K562 (cell line): Measurements from ENCODE around the gene IFRD1. TPM values are rescaled to one million over a fixed set of nuclear protein-coding genes. Genes with fewer than 3 reads are reported as not detected.

Experiments
- CBX8 ChIP-seq: fragments of 200-600 bp; sonication (generic); IDR thresholded peaks from 2 replicates; pipeline ENCODE4 v1.6.1; 2012; ENCODE audit warnings: borderline replicate concordance, mixed run types, low read depth, mild to moderate bottlenecking, moderate library complexity, mixed read lengths, low read length, control low read depth, inconsistent platforms; ENCODE audit not compliant: poor library complexity, severe bottlenecking; ENCODE audit errors: extremely low read depth
- ESRRA ChIP-seq: fragments of 450-650 bp; IDR thresholded peaks from 2 replicates; pipeline ENCODE4 v1.6.1; 2014; ENCODE audit warnings: low read depth, mild to moderate bottlenecking, moderate library complexity, borderline replicate concordance
- FOS ChIP-seq: IDR thresholded peaks from 3 replicates; pipeline ENCODE4 v1.6.1; 2011; ENCODE audit not compliant: insufficient read length; ENCODE audit errors: extremely low read depth
- GATAD2B ChIP-seq: fragments of 450-650 bp; IDR thresholded peaks from 2 replicates; pipeline ENCODE4 v1.6.1; 2017; ENCODE audit warnings: mild to moderate bottlenecking, borderline replicate concordance
- HDAC2 ChIP-seq: fragments of 450-650 bp; IDR thresholded peaks from 2 replicates; pipeline ENCODE4 v1.6.1; 2016; ENCODE audit warnings: mild to moderate bottlenecking
- LCOR ChIP-seq: sonication (generic); formaldehyde crosslinking; IDR thresholded peaks from 2 replicates; pipeline ENCODE4 v1.8.0; 2022; ENCODE audit warnings: mild to moderate bottlenecking, missing genetic modification reagents
- NEUROD1 ChIP-seq: fragments of 150-350 bp; IDR thresholded peaks from 2 replicates; pipeline ENCODE4 v1.6.1; 2014; ENCODE audit warnings: borderline replicate concordance, low read length, low read depth; ENCODE audit not compliant: partially characterized antibody
- NFE2L1 ChIP-seq: fragments of 450-650 bp; IDR thresholded peaks from 2 replicates; pipeline ENCODE4 v1.6.1; 2016; ENCODE audit warnings: missing genetic modification characterization, low read depth, mild to moderate bottlenecking, missing compliant biosample characterization, moderate library complexity, borderline replicate concordance
- PHF20 ChIP-seq: fragments of 450-650 bp; IDR thresholded peaks from 2 replicates; pipeline ENCODE4 v1.6.1; 2018; ENCODE audit not compliant: partially characterized antibody
- POLR3G ChIP-seq: IDR thresholded peaks from 2 replicates; pipeline ENCODE4 v1.6.1; 2011; ENCODE audit not compliant: insufficient read length, insufficient replicate concordance; ENCODE audit errors: extremely low read depth
- PPARD ChIP-seq: fragments of 250-450 bp; sonication (Bioruptor Pico); IDR thresholded peaks from 2 replicates; pipeline ENCODE4 v1.8.0; 2022; ENCODE audit warnings: inconsistent platforms, mild to moderate bottlenecking, moderate library complexity
- SMAD2 ChIP-seq: fragments of 150-350 bp; IDR thresholded peaks from 2 replicates; pipeline ENCODE4 v1.6.1; 2014; ENCODE audit warnings: low read depth, mild to moderate bottlenecking, low read length
- SP2 ChIP-seq: IDR thresholded peaks from 2 replicates; pipeline ENCODE4 v1.6.1; 2011; ENCODE audit warnings: mild to moderate bottlenecking, low read depth, low read length, moderate library complexity; ENCODE audit not compliant: poor library complexity, severe bottlenecking; ENCODE audit errors: extremely low read depth
- XRCC4 ChIP-seq: IDR thresholded peaks from one replicate; pipeline ENCODE4 v1.6.1; 2011; ENCODE audit not compliant: insufficient read depth, insufficient read length; ENCODE audit errors: extremely low read depth
- ZNF347 ChIP-seq: fragments of 450-650 bp; formaldehyde crosslinking; IDR thresholded peaks from 2 replicates; pipeline ENCODE4 v1.4.0; 2020; ENCODE audit warnings: low read depth, mild to moderate bottlenecking, moderate library complexity
- ZNF57 ChIP-seq: fragments of 450-650 bp; formaldehyde crosslinking; IDR thresholded peaks from 2 replicates; pipeline ENCODE4 v1.4.0; 2020; ENCODE audit warnings: mild to moderate bottlenecking, moderate library complexity
- ZSCAN32 ChIP-seq: fragments of 450-650 bp; formaldehyde crosslinking; IDR thresholded peaks from 2 replicates; pipeline ENCODE4 v1.4.0; 2020; ENCODE audit warnings: mild to moderate bottlenecking, moderate library complexity
- polyA plus RNA-seq, 8 experiments: library from polyadenylated mRNA; depleted of rRNA in 4 of 8; stranded (reverse) in 5 of 8; unstranded in 3 of 8; fragments of >200 nt; fragmentation: Nextera tagmentation in 2 of 8; fragmentation: Illumina TruSeq in 1 of 8; extraction: Ambion mirVana in 2 of 8; extraction: Trizol in 1 of 8; gene quantifications; 2 replicates each; pipeline versions ENCODE4 v1.2.1 to v1.2.3, GENCODE V29; 2011 to 2014; ENCODE audit warnings: inconsistent platforms in 1 of 8, missing spikeins in 1 of 8
- total RNA-seq, 7 experiments: library from RNA; depleted of rRNA in 6 of 7; stranded (reverse); fragments of >200 nt in 6 of 7; fragmentation: Illumina TruSeq in 2 of 7; extraction: Trizol in 2 of 7; gene quantifications; 2 replicates each; pipeline versions ENCODE4 v1.2.1 to v1.2.3, GENCODE V29; 2011 to 2021; ENCODE audit warnings: low replicate concordance in 1 of 7
- TF ChIP-seq, protein P1 (sequence below): fragments of 450-650 bp; conservative IDR thresholded peaks from 2 replicates; pipeline ENCODE4 v1.6.1; 2016; ENCODE audit warnings: missing genetic modification characterization, low read depth, mild to moderate bottlenecking, missing compliant biosample characterization, moderate library complexity
- TF ChIP-seq, protein P2 (sequence below): sonication (generic); formaldehyde crosslinking; IDR thresholded peaks from 2 replicates; pipeline ENCODE4 v1.8.1; 2023; ENCODE audit warnings: mild to moderate bottlenecking, missing genetic modification reagents, moderate library complexity
- TF ChIP-seq, protein P3 (sequence below): fragments of 250-450 bp; sonication (Bioruptor Pico); IDR thresholded peaks from 2 replicates; pipeline ENCODE4 v1.4.0; 2020; ENCODE audit warnings: borderline replicate concordance
- TF ChIP-seq, protein P4 (sequence below): fragments of 450-650 bp; IDR thresholded peaks from 2 replicates; pipeline ENCODE4 v1.6.1; 2016; ENCODE audit warnings: antibody characterized with exemption
- TF ChIP-seq, protein P5 (sequence below): fragments of 450-650 bp; IDR thresholded peaks from 2 replicates; pipeline ENCODE4 v1.6.1; 2017; ENCODE audit warnings: mild to moderate bottlenecking, moderate library complexity

Gene IFRD1
- total and polyA plus RNA-seq, 9 of the 15 experiments (the other 6 are each of a cell fraction or from before 2014, with no cell fraction given), result 27.6 to 81.8 (median 68.1) TPM

DNA sequence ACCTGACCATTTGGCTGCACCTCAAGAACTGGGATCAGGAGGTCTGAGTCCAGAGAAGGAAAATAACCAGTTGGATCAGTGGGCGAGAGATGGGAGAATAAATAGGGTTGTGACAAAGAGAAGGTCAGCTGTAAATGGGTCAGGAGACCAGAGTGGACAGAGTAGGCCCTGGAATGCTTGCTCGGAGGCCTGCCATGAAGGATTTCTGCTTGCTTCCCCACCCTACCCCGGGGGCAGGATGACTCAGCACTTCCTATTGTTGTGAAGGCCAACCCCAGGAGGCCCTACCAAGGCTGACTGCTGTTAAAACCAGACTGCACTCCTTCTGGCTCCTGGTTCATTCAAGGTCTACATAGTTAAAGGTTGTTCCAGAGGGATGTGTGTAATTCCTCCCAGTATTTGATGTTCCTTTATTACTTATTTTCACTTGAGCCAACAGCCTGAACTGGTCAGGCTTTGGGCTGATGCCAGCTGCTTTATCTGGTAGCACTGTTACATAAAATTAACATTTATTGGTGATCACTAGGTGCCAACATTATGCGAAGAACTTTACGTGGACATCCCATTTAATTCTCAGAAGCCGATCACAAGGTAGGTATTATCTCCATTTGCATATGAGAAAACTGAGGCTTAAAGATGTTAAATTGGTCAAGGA lies 27.3 kb upstream of the IFRD1 start (continued):
- TF ChIP-seq, protein P1, sequence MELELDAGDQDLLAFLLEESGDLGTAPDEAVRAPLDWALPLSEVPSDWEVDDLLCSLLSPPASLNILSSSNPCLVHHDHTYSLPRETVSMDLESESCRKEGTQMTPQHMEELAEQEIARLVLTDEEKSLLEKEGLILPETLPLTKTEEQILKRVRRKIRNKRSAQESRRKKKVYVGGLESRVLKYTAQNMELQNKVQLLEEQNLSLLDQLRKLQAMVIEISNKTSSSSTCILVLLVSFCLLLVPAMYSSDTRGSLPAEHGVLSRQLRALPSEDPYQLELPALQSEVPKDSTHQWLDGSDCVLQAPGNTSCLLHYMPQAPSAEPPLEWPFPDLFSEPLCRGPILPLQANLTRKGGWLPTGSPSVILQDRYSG (tag), result no peak
- TF ChIP-seq, protein P2, sequence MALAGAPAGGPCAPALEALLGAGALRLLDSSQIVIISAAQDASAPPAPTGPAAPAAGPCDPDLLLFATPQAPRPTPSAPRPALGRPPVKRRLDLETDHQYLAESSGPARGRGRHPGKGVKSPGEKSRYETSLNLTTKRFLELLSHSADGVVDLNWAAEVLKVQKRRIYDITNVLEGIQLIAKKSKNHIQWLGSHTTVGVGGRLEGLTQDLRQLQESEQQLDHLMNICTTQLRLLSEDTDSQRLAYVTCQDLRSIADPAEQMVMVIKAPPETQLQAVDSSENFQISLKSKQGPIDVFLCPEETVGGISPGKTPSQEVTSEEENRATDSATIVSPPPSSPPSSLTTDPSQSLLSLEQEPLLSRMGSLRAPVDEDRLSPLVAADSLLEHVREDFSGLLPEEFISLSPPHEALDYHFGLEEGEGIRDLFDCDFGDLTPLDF, result no peak
- TF ChIP-seq ZSCAN32 (no peak), CBX8 (no peak), NFE2L1 (peak; percentile 99), LCOR (CRISPR knock-in tag) (no peak), ESRRA (no peak), PPARD (CRISPR knock-in tag) (no peak), SP2 (no peak), ZNF347 (CRISPR knock-in tag) (no peak), PHF20 (peak; percentile 44), HDAC2 (no peak), FOS (no peak), POLR3G (no peak), ZNF57 (CRISPR knock-in tag) (no peak), NEUROD1 (peak; percentile 47), XRCC4 (no peak), GATAD2B (no peak), SMAD2 (no peak)
- TF ChIP-seq, protein P3, sequence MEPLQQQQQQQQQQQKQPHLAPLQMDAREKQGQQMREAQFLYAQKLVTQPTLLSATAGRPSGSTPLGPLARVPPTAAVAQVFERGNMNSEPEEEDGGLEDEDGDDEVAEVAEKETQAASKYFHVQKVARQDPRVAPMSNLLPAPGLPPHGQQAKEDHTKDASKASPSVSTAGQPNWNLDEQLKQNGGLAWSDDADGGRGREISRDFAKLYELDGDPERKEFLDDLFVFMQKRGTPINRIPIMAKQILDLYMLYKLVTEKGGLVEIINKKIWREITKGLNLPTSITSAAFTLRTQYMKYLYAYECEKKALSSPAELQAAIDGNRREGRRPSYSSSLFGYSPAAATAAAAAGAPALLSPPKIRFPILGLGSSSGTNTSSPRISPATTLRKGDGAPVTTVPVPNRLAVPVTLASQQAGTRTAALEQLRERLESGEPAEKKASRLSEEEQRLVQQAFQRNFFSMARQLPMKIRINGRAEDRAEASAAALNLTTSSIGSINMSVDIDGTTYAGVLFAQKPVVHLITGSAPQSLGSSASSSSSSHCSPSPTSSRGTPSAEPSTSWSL (CRISPR knock-in tag), result no peak
- TF ChIP-seq, protein P4, sequence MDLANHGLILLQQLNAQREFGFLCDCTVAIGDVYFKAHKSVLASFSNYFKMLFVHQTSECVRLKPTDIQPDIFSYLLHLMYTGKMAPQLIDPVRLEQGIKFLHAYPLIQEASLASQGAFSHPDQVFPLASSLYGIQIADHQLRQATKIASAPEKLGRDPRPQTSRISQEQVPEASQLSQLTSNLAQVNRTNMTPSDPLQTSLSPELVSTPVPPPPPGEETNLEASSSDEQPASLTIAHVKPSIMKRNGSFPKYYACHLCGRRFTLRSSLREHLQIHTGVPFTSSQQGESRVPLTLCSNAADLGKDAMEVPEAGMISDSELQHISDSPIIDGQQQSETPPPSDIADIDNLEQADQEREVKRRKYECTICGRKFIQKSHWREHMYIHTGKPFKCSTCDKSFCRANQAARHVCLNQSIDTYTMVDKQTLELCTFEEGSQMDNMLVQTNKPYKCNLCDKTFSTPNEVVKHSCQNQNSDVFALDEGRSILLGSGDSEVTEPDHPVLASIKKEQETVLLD, result no peak
- TF ChIP-seq, protein P5, sequence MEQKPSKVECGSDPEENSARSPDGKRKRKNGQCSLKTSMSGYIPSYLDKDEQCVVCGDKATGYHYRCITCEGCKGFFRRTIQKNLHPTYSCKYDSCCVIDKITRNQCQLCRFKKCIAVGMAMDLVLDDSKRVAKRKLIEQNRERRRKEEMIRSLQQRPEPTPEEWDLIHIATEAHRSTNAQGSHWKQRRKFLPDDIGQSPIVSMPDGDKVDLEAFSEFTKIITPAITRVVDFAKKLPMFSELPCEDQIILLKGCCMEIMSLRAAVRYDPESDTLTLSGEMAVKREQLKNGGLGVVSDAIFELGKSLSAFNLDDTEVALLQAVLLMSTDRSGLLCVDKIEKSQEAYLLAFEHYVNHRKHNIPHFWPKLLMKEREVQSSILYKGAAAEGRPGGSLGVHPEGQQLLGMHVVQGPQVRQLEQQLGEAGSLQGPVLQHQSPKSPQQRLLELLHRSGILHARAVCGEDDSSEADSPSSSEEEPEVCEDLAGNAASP, result no peak
